Trophoblast cell (in vitro differentiated cells and primary cell): ENCODE measurements around the gene RAB44. TPM values are rescaled to one million over a fixed set of nuclear protein-coding genes. Genes with fewer than 3 reads are reported as not detected.

ENCODE experiments used
- DNase-seq, 2 donors: peaks; one replicate each; pipeline ENCODE4 v3.0.0-alpha.2; 2016
- H2AFZ ChIP-seq: 2 replicates; pipeline ENCODE4 v1.6.1; 2013; ENCODE audit warnings: low read length, moderate library complexity, mild to moderate bottlenecking; ENCODE audit not compliant: insufficient read depth, poor library complexity
- H2AK5ac ChIP-seq: 2 replicates; pipeline ENCODE4 v1.6.1; 2013; ENCODE audit warnings: mild to moderate bottlenecking, low read length
- H2BK120ac ChIP-seq: 2 replicates; pipeline ENCODE4 v1.6.1; 2013; ENCODE audit warnings: low read length, mild to moderate bottlenecking, moderate library complexity; ENCODE audit not compliant: insufficient read depth, poor library complexity
- H2BK12ac ChIP-seq: 2 replicates; pipeline ENCODE4 v1.6.1; 2013; ENCODE audit warnings: mild to moderate bottlenecking, low read length, moderate library complexity
- H2BK5ac ChIP-seq: 2 replicates; pipeline ENCODE4 v1.6.1; 2013; ENCODE audit warnings: low read length, low read depth, moderate library complexity, mild to moderate bottlenecking; ENCODE audit not compliant: poor library complexity
- H3K14ac ChIP-seq: 2 replicates; pipeline ENCODE4 v1.6.1; 2013; ENCODE audit warnings: mild to moderate bottlenecking, low read length
- H3K18ac ChIP-seq: 2 replicates; pipeline ENCODE4 v1.6.1; 2013; ENCODE audit warnings: mild to moderate bottlenecking, low read length
- H3K23ac ChIP-seq: 2 replicates; pipeline ENCODE4 v1.6.1; 2013; ENCODE audit warnings: low read length
- H3K27ac ChIP-seq: 2 replicates; pipeline ENCODE4 v1.5.1; 2013; ENCODE audit warnings: low read depth, mild to moderate bottlenecking, inconsistent platforms, low read length, moderate library complexity
- H3K27me3 ChIP-seq: 2 replicates; pipeline ENCODE4 v1.6.1; 2013; ENCODE audit warnings: inconsistent platforms, mild to moderate bottlenecking, low read length, moderate library complexity; ENCODE audit not compliant: insufficient read depth
- H3K36me3 ChIP-seq, 2 experiments: 1 replicate in 1 of 2; 2 replicates in 1 of 2; pipeline ENCODE4 v1.6.1; 2013; ENCODE audit warnings: low read length in 2 of 2, mild to moderate bottlenecking in 2 of 2, moderate library complexity in 1 of 2; ENCODE audit not compliant: insufficient read depth in 2 of 2, control insufficient read depth in 1 of 2
- H3K4ac ChIP-seq: 2 replicates; pipeline ENCODE4 v1.6.1; 2013; ENCODE audit warnings: low read depth, mild to moderate bottlenecking, low read length, moderate library complexity
- H3K4me1 ChIP-seq, 2 experiments: 1 replicate in 1 of 2; 2 replicates in 1 of 2; pipeline ENCODE4 v1.6.1; 2013; ENCODE audit warnings: low read length in 2 of 2, mild to moderate bottlenecking in 2 of 2, moderate library complexity in 1 of 2; ENCODE audit not compliant: insufficient read depth in 2 of 2, control insufficient read depth in 1 of 2
- H3K4me2 ChIP-seq: 2 replicates; pipeline ENCODE4 v1.6.1; 2013; ENCODE audit warnings: inconsistent platforms, mild to moderate bottlenecking, low read length, moderate library complexity
- H3K4me3 ChIP-seq: 2 replicates; pipeline ENCODE4 v1.5.1; 2013; ENCODE audit warnings: mild to moderate bottlenecking, low read depth, low read length, inconsistent platforms
- H3K79me1 ChIP-seq: one replicate; pipeline ENCODE4 v1.6.1; 2013; ENCODE audit warnings: low read length
- H3K79me2 ChIP-seq: 2 replicates; pipeline ENCODE4 v1.6.1; 2013; ENCODE audit warnings: low read length, mild to moderate bottlenecking; ENCODE audit not compliant: control insufficient read depth, insufficient read depth, poor library complexity
- H3K9ac ChIP-seq: 2 replicates; pipeline ENCODE4 v1.6.1; 2013; ENCODE audit warnings: mild to moderate bottlenecking, low read length
- H3K9me3 ChIP-seq: 2 replicates; pipeline ENCODE4 v1.6.1; 2013; ENCODE audit warnings: low read depth, mild to moderate bottlenecking, control low read depth, inconsistent platforms, low read length; ENCODE audit not compliant: insufficient read depth
- H4K12ac ChIP-seq: 2 replicates; pipeline ENCODE4 v1.6.1; 2013; ENCODE audit warnings: low read depth, mild to moderate bottlenecking, low read length, moderate library complexity
- H4K8ac ChIP-seq: 2 replicates; pipeline ENCODE4 v1.6.1; 2013; ENCODE audit warnings: low read depth, mild to moderate bottlenecking, low read length, moderate library complexity
- H4K91ac ChIP-seq: one replicate; pipeline ENCODE4 v1.6.1; 2013; ENCODE audit warnings: low read depth, mild to moderate bottlenecking, low read length, moderate library complexity
- WGBS: extraction: QIAGEN DNeasy Blood & Tissue Kit; methylation state at CpG from one replicate; pipeline ENCODE4 v1.1.7; 2013; ENCODE audit warnings: missing lambda C conversion rate; ENCODE audit not compliant: insufficient read length, insufficient coverage; ENCODE audit errors: extremely low coverage; 5-methylcytosine and 5-hydroxymethylcytosine counted together
- polyA plus RNA-seq: library from polyadenylated mRNA; stranded (reverse); fragments of 200-250 nt; gene quantifications from 2 replicates; pipeline ENCODE4 v1.2.3, GENCODE V29; 2013

RAB44 gene, protein sequence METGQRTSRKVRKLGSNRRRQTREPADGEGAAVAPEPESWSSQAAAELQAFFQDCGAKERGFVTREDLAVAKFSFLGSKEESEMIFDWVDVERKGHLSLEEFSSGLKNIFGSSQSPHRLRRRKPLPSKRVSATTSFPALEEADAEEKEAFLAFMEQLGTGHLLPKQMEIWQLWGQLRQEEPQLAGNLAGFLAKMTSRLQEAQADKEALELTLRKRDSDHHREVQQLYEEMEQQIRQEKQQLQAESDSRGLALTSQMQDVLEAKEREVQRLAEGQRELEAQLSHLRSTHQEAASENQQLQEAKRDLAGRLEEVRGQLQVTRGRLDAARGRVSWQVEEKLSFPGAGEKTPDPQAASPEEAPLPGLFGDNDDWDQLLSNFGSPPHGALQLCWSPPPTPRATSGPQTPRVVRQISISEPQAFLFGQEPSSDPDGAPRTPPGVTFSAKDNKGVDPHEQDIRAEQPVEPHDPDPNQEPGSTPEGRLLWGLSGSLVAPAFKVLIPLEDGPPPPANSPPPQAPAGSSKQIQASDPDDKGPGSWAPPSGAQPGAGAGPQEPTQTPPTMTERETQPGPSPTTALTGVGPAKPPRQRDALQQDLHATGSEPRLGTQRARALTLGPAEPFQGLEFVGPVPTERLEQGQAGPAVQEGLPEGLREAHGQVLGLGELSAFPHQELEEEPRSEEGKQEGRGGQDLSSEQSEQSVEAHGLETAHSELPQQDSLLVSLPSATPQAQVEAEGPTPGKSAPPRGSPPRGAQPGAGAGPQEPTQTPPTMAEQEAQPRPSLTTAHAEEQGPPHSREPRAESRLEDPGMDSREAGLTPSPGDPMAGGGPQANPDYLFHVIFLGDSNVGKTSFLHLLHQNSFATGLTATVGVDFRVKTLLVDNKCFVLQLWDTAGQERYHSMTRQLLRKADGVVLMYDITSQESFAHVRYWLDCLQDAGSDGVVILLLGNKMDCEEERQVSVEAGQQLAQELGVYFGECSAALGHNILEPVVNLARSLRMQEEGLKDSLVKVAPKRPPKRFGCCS
- 0.01 TPM in 2 replicates for polyA plus RNA-seq

DNA sequence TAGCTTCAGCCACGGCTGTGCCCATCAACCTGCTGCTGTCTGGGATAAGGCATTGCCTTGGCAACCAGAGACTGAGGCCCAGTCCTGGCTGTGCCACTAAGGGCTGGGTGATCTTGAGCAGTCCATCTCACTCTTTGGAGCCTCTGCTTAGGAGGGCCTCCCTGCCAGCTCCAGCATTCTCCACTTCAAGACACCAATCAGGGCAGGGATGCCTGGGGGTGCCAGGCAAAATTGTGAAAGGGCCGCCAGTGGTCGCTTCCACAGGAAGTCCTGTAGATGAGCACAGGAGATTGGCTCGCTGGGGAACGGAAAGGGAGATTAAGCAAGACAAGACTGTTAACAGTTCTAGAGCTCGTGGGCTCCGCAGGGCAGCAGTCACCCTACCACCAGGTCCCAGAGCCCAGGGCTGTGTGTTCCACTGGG lies at the start of gene RAB44:
Gene RAB44 (plus strand): TSS at position 346 of the 423 bp plus-strand sequence. CDS start 6,410 bp downstream, outside the sequence.
- Histone ChIP-seq H3K79me1 (no peaks in the 10 kb centered on the region), H3K14ac (no peak within 1 kb of the TSS), H2AFZ (no peak within 1 kb of the TSS), H3K4me2 (no peak within 1 kb of the TSS), H3K27me3 (no peaks in the 10 kb centered on the region), H2AK5ac (no peak within 1 kb of the TSS), H2BK12ac (no peak within 1 kb of the TSS), H4K91ac (no peak within 1 kb of the TSS), H3K4me1 (no peaks in the 10 kb centered on the region), H3K9me3 (peaks cover 6% of the 10 kb centered on the region), H3K27ac (no peak within 1 kb of the TSS), H3K4ac (no peak within 1 kb of the TSS), H4K12ac (no peak within 1 kb of the TSS), H3K23ac (no peak within 1 kb of the TSS), H2BK120ac (no peak within 1 kb of the TSS), H3K4me3 (peak within 1 kb of the TSS; percentile 14), H4K8ac (no peak within 1 kb of the TSS), H3K18ac (no peak within 1 kb of the TSS), H3K79me2 (no peaks in the 10 kb centered on the region), H3K36me3 (no peaks in the 10 kb centered on the region), H2BK5ac (no peak within 1 kb of the TSS), H3K9ac (peak within 1 kb of the TSS; percentile 50)
- WGBS, result no CpG with 5 or more reads among the region's 7 CpGs
- DNase-seq, result no peak

DNA sequence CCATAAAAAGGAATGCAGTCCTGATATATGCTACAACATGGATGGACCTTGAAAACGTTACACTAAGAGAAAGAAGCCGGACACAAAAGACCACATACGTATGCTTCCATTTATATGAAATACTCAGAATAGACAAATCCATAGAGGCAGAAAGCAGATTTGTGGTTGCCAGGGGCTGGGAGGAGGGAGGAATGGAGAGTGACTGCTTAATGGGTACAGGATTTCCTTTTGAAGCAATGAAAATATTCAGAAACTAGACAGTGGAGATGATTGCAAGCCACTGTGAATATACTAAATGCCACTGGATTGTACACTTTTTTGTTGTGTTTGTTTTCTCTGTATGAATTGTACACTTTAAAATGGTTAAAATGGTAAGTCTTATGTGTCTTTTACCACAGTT lies 48.5 kb upstream of the RAB44 start:
- Histone ChIP-seq H3K9ac (no peak overlapping the region), H3K27me3 (no peaks in the 10 kb centered on the region), H3K23ac (no peak overlapping the region), H2BK120ac (no peak overlapping the region), H3K14ac (no peak overlapping the region), H2AK5ac (no peak overlapping the region), H3K4me2 (no peak overlapping the region), H3K9me3 (no peaks in the 10 kb centered on the region), H4K91ac (no peak overlapping the region), H3K4me1 (peaks cover 3% of the 10 kb centered on the region in 2 experiments), H2AFZ (no peak overlapping the region), H4K8ac (no peak overlapping the region), H3K36me3 (no peaks in the 10 kb centered on the region), H2BK5ac (no peak overlapping the region), H3K79me2 (no peaks in the 10 kb centered on the region), H3K79me1 (no peaks in the 10 kb centered on the region), H3K18ac (no peak overlapping the region), H3K4ac (no peak overlapping the region), H2BK12ac (no peak overlapping the region), H3K27ac (no peak overlapping the region), H4K12ac (no peak overlapping the region), H3K4me3 (no peak overlapping the region)
- no CpG with 5 or more reads among the region's 3 CpGs for WGBS
- DNase-seq, result no peak

DNA sequence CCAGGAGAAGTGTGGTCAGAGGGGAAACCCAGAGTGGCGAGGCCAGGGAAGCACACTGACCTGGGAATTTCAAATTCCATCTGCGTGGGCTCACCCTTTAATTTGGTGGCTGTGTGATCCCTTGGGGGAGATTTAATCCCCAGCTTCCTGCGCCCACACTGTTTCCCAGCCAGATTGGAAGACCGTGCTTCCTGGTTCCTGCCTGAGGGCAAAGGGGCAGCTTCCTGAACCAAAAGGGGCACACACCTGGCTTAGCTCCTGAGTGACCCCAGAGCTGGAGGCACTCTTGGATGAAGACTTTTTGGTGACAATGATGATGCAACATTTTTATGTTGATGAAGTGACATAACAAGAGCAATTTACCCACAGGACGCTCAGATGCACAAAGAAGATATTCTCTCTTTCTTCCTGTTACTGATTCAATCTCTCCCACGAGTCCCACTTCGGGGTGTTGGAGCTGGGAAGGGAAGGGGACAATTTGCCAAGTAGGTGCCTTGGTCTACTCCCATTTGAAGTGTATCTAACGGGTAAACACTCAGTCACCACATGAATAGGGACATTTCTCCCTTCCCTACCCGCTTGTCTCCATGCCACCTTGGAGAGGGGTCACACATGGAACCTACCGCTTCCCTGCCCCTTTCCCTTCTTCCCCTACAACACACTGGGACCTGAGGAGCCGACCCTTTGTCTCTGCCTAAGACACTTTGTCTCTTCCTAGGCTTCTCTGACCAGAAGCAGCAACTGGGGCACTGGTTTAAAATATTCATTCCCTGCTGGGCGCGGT lies 47.7 kb upstream of the RAB44 start:
- H3K23ac ChIP-seq, result no peak overlapping the region
- no peak overlapping the region for H3K14ac ChIP-seq
- H3K79me2 ChIP-seq, result no peaks in the 10 kb centered on the region
- no peak overlapping the region for H3K4me3 ChIP-seq
- no CpG with 5 or more reads among the region's 13 CpGs for WGBS
- no peak overlapping the region for H4K12ac ChIP-seq
- H3K4ac ChIP-seq, result no peak overlapping the region
- H2AK5ac ChIP-seq, result peak overlapping the region; percentile 19
- no peak overlapping the region for H2BK12ac ChIP-seq
- H3K4me1 ChIP-seq, result peaks cover 2 to 3% of the 10 kb centered on the region in 2 experiments
- no peaks in the 10 kb centered on the region for H3K79me1 ChIP-seq
- no peak overlapping the region for H2AFZ ChIP-seq
- H2BK5ac ChIP-seq, result no peak overlapping the region
- H4K8ac ChIP-seq, result no peak overlapping the region
- no peak overlapping the region for H4K91ac ChIP-seq
- no peak for DNase-seq
- no peak overlapping the region for H3K9ac ChIP-seq
- H3K9me3 ChIP-seq, result no peaks in the 10 kb centered on the region
- no peaks in the 10 kb centered on the region for H3K27me3 ChIP-seq
- no peaks in the 10 kb centered on the region for H3K36me3 ChIP-seq
- H3K4me2 ChIP-seq, result no peak overlapping the region
- peak overlapping the region; percentile 38 for H2BK120ac ChIP-seq
- H3K27ac ChIP-seq, result no peak overlapping the region
- no peak overlapping the region for H3K18ac ChIP-seq
